GM18508 (cell line): Measurements from ENCODE around the gene ZW10.
"Not testable (repeated sequence)": the region's sequence is repeated elsewhere in the genome, so short reads cannot be mapped to it uniquely, and the experiment has no call there.

Experiments used
- ATAC-seq: cut with Tn5 transposase; IDR thresholded peaks from one replicate; pipeline ENCODE4 v1.9.1; 2021; ENCODE audit warnings: moderate number of reproducible peaks; ENCODE audit not compliant: insufficient read depth, unreplicated experiment

Gene ZW10, protein sequence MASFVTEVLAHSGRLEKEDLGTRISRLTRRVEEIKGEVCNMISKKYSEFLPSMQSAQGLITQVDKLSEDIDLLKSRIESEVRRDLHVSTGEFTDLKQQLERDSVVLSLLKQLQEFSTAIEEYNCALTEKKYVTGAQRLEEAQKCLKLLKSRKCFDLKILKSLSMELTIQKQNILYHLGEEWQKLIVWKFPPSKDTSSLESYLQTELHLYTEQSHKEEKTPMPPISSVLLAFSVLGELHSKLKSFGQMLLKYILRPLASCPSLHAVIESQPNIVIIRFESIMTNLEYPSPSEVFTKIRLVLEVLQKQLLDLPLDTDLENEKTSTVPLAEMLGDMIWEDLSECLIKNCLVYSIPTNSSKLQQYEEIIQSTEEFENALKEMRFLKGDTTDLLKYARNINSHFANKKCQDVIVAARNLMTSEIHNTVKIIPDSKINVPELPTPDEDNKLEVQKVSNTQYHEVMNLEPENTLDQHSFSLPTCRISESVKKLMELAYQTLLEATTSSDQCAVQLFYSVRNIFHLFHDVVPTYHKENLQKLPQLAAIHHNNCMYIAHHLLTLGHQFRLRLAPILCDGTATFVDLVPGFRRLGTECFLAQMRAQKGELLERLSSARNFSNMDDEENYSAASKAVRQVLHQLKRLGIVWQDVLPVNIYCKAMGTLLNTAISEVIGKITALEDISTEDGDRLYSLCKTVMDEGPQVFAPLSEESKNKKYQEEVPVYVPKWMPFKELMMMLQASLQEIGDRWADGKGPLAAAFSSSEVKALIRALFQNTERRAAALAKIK

GRCh38 chr11:113773416-113774173 lies at the start of gene ZW10:
Gene ZW10 (minus strand): TSS chr11:113773692. CDS start chr11:113773666, 26 bp downstream.
- ATAC-seq, result peak; percentile 86

DNA sequence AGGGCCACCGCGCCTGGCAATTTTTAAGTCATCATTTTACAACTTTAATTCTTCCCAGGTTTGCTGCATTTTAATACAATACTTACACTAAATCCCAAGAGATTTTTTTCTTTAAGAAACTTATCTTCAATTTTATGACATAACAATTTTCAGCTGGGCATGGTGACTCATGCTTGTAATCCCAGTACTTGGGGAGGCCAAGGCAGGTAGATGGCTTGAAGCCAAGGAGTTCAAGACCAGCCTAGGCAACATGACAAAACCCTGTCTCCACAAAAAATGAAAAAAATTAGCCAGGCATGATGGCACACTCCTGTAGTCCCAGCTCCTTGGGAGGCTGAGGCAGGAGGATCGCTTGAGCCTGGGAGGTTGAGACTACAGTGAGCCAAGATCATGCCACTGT lies 44.9 kb upstream of the ZW10 start:
- ATAC-seq, result no peak

GRCh38 chr11:113817626-113818025 lies 44.1 kb upstream of the ZW10 start:
- ATAC-seq, result no peak

DNA sequence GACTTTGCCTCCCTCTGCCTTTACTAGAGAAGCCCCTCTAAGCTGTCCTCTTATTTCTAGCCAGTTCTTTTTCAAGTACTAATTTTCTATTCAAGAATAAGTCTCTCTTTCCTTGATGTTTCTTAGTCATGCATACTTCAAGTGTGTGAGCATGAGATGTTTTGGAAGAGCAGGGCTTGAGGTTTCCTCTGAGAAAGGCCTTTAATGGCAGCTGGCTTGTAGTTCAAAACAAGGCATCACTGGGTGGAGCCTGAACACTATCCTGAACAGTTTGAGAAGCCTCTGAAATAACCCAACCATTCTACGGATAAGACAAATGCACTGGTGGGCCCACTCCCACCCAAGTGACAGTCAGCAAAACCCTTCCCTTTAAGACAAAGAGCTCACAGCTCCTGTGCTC lies 43.7 kb upstream of the ZW10 start:
- no peak for ATAC-seq

DNA sequence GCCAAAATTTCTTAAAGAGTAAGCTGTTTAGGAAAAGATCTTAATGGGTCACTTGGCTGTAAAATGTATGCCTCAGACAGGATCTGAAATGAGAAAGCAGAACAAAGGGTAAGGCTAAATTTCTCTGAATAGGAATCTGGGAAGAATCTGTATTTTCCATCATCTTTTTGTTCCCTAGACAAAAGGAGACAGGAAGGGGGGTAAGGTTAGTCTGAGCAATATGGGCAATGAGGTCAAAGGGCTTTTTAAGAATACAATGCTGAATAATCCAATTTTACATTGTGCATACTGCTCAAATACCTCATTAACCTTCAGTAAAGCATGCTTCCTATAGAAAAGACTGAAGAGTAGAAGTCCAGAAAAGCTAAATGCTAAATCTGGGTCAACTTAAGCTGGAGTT lies 40.7 kb upstream of the ZW10 start:
- no peak for ATAC-seq

DNA sequence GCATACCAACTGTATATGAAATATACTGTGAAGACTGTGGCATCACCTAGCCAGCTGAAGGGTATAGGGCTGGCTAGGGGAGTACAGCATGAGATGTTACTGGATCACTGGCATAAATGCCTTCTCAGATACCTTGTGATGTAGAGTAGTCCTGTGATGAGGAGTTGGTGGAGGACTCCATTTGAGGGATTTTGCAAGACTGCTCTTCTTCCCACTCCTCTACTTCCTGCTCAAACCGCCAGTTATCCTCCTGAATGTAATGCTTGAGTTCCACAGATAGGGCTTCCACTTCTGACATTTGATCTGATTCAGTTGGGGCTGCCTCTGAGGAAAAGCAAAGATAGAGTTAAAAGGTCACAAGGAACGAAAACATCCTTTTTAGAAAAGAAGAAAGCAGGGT lies 35.4 kb upstream of the ZW10 start:
- ATAC-seq, result no peak

DNA sequence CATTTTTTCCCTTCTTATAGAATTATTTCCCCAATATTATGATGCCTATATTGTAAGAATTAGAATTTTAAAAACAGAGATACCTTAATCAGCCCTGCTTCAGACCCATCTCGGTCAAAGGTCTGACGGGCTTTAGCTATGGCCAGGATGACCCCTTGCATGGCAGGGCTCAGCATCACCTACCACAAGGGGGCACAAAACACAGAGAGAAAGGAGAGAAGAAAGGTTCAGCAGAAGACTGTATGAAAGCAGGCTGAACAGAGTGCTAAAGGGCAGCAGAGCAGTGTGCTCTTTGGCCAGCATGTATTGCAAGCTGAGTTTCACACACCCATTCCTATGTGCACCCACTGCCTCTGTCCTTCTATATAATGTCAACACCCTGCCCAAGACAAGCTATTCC lies 32.9 kb upstream of the ZW10 start:
- ATAC-seq, result no peak

GRCh38 chr11:113805640-113806039 lies 32.1 kb upstream of the ZW10 start:
- ATAC-seq, result no peak

GRCh38 chr11:113802621-113803020 lies 29.1 kb upstream of the ZW10 start:
- no peak for ATAC-seq

DNA sequence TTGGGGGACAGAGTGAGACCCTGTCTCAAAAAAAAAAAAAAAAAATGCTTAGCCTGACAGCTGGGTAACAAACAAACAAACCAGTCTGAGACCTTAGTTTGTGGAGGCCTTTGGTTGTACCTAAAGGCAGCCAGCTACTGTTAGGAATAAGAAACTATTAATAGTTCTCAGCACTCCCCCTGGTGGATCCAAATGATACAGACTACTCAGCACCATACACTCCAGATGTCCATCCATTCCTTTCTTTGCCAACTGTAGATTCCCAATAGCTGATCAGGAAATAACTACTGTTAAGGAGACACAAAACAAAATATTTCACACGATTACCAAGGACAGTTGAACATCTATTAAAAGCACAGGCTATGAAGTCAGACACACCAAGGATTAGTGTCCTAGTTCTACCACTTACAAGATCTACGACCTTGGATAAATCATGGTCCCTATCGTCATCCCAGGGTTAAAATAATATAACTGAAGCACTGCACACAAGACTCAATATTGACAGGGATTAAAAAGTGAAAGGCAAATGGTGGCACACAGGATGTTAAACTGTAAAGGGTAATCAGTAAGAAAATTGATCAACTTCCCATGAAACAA lies 23.3 kb upstream of the ZW10 start:
- ATAC-seq, result no peak

DNA sequence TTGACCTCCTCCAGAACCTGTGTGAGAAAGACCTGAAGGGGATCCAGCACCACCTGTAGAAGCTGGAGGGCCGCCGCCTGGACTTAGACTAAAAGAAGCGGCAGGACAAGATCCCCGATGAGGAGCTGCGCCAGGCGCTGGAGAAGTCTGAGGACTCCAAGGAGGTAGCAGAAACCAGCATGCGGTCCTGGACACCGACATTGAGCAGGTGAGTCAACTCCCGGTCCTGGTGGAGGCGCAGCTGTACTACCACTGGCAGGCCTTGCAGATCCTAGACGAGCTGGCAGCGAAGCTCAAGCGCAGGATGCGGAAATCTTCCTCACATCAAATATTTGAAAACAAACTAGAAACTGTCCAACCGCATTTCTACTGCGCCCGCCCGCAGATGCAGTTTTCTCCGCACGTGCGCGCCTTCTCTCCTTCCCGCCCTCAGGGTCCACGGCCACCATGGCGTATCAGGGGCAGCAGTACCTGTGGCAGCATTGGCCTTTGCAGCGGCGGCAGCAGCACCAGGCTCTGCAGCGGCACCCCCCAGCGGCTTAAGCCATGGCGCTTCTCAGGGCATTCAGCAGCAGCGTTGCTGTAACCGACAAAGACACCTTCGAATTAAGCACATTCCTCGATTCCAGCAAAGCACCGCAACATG lies 16.3 kb upstream of the ZW10 start:
- ATAC-seq, result no peak

- ATAC-seq, result not testable (repeated sequence)
Observed at GRCh38 chr11:113789016-113789415, 15.5 kb upstream of the ZW10 start.

GRCh38 chr11:113782134-113782533 lies 8.6 kb upstream of the ZW10 start:
- ATAC-seq, result no peak

DNA sequence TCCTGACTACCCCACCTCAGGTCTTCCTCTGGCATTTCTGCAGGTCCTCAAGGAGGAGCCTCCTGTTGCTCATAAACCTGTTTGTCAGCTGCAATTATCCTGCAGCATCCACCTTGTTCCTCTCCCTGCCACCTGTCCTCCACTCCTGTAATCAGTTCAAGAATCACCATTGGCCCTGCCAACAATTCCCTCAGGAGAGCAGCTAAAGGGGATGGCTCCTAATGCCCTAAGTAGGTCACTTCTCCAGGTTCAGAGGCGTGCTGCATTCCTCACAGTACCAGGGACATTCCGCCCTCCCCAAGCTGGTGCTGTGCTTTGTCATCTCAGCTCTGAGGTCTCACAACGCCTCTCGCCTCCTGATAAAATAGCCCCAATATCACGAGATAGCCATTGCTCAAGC lies 8.2 kb upstream of the ZW10 start:
- ATAC-seq, result no peak

GRCh38 chr11:113779496-113779895 lies 6.0 kb upstream of the ZW10 start, which contains the start of gene CLDN25:
Gene CLDN25 (plus strand): TSS chr11:113779796. CDS start chr11:113779796, 0 bp downstream.
- no peak for ATAC-seq

DNA sequence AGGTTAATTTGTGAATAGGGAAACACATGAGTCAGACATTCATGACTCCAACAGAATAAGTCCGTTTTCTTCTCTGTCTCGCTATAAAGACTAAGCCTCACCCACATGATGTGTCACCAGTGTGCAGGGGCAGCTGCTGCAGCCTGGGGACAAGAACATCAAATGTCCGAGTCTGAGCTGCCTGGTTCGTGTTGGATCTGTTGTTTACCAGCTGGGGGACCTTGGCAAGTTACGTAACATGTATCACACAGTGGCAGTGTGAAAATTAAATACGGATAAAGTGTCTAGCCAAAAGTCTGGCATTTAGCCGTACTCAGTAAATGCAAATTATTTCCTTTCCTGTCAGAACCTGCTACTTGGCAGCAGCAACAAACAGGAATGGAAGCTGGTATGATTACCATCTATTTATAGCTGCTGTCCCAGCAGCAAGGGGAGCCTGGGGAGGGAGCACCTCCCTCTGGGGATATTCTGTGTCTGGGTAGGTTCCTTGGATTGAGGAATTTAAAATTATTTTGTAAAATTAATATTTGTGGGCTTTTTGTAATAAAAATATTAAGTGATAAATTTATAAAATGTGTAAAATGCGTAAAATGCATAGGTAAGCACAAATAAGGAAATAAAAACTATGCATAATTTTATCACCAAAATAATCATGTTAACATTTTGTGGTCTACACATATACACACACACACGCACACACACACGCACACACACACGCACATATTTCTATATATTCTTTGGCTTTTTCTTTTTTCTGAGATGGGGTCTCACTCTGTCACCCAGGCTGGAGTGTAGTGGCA lies 4.8 kb upstream of the ZW10 start:
- no peak for ATAC-seq

DNA sequence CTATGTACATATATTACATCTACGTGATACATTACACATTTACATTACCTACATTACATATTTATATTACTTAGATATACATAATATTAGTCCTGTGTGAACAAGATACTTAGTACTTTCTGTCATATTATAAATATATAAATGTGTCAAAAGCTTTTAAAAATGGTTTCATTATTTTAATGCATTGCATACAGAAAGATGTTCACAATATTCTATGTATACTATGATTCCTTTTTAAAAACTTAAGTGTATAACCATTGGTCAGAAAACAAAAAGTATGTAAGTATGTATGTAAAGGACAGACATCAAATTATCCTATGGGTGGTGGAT lies 647 bp upstream of the ZW10 start:
- ATAC-seq, result no peak

DNA sequence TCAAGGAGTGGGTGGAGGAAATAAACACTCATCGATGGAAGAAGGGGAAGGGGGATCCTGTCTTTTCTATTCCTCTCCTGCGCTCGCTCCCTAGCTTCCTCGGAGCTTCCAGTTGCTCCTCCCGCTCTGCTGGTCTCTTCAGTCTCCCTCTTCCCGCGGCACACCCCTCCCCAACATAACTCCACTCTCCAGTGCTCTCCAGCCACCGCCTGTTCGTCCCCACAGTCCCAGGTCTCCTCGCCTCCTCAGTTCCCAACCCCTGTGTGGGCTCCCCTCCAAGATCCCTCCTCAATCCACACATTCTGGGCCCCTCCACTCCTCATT lies 438 bp downstream of the ZW10 start:
- no peak for ATAC-seq

GRCh38 chr11:113771964-113772363 lies 1.5 kb downstream of the ZW10 start:
- no peak for ATAC-seq
